NCI-H510A treated with DMSO at 0.1 percent for 48 hours (cell line): ENCODE results near the gene SLC12A6.
A peak's percentile ranks its signal among the peaks of the same experiment; 100 is the strongest.

Source experiments
- DNase-seq: peaks from one replicate; lab custom pipeline; 2025; lab: John Stamatoyannopoulos, UW

The SLC12A6 gene

DNA sequence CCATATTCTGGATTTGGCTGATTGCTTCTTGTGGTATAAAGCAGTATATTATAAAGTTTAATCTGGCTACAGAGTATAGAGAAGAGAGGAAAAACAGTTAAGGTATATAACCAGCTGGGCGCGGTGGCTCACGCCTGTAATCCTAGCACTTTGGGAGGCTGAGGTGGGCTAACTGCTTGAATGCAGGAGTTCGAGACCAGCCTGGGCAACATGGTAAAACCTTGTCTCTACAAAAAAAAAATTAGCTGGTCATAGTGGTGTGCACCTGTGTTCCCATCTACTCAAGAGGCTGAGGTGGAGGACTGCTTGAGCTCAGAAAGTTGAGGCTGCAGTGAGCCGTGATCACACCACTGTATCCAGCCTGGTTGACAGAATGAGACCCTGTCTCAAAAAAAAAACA, 7.3 kb downstream of the SLC12A6 start:
- DNase-seq = no peak

DNA sequence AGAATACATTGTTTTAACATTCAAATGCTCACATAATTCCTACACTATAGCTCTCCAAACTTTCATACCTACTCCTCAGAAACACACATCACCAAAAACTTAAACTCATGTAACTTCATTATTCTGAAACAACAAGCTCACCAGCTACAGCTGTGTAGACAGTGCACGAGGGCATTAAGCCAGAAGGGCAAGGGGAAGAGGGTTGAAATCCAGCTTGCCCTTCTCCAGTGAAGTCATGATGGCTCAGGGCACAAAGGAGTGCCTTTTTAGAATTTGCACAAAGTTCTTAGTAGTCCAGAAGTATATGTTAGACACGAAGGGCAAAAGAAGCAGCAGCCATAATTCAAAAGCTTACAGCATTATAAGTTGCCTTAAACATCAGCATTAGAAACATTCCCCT, 8.6 kb downstream of the SLC12A6 start:
- DNase-seq = no peak

DNA sequence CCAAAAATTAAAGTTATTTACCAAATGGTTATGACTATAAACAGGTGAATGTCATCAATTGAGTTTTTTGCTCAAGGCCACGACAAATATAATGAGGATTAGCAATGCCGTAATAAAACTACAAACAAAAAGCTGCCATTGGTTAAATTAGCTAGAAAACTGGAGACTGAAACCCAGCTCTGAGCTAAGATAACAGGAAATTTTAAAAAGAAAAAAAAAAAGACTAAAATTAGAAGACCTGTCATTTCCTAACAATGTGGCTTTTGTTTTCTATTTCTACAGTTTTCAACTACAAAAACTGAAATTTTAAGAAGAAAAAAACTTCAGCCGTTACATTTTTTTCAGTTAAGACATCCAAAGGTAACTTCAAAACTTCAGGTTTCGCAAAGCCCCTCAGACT, 9.7 kb downstream of the SLC12A6 start:
- no peak for DNase-seq

DNA sequence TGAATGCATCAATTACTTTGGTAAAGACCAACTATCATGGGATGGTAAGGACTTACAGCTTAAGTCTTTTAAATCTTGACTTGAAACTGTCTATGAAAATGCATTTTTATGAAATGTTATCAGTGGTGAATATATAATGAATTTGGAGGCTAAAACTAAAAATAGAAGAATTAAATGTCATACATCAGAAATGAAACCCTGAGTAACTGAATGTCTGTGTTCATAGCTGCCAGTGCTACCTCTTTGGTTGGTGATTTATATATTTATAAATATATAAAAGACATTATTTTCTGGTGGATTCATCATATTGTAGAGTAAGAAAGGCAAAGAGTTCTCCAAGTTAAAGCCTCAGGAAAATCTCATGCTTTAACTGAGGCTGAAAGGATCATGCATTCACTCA, 12.2 kb downstream of the SLC12A6 start:
- DNase-seq = no peak

DNA sequence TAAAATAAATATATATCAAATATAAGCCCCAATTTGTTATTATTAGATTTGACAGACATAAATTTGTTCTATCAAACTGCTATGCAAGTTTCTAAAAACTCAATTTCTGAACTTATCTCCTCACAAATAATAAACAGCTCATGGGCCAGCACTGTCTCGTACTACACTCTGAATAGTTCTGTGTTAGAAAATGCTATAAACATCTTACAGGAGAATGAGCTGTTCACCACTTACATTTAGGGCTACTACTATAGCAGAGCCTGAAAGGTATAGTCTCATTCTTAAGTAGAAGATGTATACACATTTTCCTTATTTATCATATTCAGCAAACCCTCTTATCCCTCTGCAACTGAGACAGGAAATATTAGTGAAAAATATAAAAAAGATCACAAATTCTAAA, 12.6 kb downstream of the SLC12A6 start:
- DNase-seq = no peak

DNA sequence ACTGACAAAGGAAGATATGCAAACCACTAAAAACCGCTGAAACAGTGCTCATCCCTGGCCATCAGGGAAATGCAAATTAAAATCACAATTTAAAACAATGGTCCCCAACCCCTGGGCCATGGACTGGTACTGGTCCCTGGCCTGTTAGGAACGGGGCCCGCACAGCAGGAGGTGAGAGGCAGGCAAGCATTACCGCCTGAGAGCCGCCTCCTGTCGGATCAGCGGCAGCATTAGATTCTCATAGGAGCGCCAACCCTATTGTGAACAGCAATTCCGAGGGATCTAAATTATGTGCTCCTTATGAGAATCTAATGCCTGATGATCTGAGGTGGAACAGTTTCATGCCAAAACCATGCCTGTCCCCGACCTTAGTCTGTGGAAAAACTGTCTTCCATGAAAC, 14.4 kb downstream of the SLC12A6 start:
- DNase-seq = no peak

DNA sequence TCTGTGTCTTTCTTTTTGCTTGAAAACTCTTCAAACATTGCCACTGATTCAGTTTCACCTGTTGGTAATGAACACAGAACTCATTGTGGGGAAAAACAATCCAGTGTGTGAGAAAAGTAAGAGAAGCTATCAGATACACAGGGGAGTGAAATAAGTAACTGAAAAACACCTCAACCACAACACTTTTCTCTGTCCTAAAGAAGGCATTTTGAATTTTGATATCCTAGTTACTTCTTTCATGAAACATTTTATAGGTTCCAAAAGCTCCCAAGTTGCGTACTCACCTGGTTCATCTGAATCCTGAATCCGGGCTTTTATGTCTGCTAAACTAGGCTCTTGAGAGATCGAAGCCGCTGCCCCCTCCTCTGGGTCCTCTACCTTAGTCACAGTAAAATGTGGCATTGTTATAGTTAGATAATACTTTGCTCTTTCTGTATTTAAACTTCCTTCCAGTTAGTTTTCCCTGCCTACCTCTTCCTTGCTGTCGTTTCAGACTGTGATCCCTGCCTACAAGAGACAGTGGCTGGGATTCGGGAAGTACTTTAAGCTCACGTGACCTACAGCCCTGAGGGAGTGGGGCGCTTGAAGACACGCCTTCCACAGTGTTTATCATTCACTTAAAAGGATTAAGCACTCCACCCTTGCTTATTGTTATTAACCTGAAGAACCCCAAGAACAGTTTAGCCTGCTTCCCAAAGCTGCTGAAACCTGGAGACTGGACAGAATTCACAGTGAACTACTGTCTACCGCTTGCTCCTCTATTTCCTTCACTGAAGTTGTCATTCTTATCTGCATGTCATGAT, 19.1 kb downstream of the SLC12A6 start:
- peak; percentile 63 for DNase-seq

DNA sequence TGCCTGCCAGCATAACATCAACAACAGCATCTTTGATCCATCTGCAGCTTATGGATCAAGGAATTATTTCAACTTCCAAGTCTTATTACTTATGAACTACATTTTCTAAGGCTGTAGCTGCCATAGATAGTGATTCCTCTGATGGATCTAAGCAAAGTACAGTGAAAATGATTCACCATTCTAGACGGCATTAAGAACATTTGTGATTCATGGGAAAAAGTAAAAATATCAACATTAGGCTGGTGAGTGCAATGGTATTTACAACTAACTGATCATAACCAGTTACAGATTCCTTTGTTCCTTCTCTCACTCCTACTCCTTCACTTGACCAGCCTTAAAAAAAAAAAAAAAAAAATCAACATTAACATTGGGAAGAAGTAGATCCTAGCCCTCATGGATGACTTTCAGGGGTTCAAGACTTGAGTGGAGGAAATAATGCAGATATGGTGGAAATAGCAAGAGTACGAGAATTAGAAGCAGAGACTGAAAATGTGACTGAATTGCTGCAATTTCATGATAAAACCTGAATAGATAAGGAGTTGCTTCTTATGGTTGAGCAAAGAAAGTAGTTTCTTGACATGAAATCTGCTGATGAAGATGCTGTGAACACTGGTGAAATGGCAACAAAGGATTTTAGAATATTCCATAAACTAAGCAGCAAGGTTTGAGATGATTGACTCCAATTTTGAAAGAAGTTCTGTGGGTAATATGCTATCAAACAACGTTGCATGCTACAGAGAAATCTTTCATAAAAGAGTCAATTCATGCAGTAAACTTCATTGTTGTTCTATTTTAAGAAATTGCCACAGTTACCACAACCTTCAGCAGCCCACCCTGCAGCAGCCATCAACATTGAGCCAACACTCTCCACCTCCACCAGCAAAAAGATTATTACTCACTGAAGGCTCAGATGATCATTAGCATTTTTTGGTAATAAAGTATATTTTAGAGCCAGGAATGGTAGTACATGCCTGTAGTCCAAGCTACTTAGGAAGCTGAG, 22.8 kb downstream of the SLC12A6 start:
- DNase-seq = no peak

DNA sequence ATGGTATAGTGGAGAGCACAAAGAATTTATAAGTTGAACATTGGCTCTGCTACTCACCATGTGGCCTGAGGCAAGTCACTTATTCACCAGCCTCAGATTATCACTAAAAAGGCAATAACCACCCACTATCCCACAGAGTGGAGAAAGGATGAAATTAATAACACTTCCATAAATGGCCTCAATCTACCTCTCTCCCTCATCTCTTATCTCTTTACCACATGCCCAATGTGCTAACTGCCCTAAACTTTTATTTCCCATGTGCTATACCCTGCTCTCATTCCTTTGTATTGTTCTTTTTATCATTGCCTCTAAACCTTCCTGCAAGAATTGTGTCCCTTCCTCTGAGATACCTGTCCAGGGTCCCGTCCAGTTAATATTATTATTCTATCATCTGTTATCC, 26.0 kb downstream of the SLC12A6 start:
- no peak for DNase-seq

DNA sequence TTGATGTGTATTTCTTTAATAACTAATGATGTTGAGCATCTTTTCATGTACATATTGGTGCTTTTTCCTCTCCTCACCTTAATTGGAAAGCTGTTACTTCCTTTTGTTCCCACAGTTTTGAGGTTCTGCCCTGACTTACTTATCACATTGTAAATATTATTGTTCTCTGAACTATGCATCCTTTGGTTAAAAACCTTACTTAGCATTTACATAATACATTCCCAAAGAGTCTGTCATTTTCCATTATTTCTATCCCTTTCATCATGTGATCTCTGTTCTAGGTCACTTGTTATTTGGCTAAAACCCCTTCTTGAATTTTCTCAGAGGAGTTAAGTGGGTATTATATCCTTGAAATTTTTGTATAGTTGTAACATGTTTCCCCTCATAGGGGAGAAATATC, 33.0 kb downstream of the SLC12A6 start:
- no peak for DNase-seq

DNA sequence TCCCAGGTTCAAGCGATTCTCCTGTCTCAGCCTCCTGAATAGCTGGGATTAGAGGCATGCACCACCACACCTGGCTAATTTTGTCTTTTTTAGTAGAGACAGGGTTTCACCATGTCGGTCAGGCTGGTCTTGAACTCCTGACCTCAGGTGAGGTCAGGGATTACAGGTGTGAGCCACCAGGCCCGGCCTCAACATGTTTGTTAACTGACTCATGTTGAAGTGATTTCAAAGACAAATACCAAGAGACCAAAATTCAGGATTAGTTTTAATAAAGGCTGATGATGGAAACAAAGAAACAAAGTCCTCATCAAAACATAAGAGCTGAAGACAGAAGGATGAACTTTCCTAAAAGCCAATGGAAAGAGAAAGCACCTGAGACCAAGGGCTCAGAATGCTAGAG, 36.5 kb downstream of the SLC12A6 start:
- DNase-seq = no peak

DNA sequence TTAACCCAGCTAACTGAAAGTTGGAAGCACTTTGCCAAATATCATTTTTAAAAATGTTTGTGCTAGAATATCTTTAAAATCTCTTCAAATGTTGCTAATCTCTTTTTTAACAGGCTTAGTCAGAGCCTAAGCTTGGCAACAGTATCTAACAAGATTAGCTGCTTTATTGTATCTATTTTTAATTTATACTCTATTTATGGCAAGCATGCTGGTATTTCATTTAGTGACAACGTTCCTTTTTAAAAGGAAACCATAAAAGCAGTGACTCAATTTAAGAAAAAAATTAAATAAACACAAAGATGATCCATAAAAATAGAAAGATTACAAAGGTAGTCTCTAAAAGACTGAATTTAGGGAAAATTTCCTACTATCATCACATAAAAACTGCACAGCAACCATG, 40.5 kb downstream of the SLC12A6 start:
- DNase-seq = no peak

DNA sequence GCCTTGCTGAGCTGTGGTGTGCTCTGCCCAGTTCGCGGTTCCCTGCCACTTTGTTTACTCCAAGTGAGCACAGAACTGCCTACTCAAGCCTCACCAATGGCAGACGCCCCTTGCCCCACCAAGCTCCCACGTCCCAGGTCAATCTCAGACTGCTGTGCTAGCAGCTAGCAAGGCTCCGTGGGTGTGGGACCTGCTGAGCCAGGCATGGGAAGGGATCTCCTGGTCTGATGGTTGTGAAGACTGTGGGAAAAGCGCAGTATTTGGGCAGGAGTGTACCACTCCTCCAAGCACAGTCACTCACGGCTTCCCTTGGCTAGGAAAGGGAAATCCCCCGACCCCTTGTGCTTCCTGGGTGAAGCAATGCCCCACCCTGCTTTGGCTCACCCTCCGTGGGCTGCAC, 45.0 kb downstream of the SLC12A6 start:
- no peak for DNase-seq

DNA sequence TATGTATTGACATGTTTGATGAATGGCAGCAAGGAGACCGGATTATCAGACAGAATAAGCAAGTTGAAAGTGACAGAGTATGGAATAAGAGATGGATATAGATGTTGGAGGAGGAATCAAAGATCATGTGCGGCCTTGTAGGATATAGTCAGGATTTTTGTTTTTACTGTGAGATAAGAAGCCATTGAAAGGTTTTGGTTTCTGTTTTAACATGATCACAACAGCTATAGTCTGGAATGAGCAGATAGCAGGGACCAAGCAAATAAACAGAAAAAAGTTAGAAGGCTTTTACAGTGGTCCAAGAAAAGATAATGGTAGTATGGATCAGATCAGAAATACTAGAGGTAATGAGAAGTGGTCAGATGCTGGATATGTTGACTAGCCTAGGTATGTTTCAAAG, 52.6 kb downstream of the SLC12A6 start:
- no peak for DNase-seq

DNA sequence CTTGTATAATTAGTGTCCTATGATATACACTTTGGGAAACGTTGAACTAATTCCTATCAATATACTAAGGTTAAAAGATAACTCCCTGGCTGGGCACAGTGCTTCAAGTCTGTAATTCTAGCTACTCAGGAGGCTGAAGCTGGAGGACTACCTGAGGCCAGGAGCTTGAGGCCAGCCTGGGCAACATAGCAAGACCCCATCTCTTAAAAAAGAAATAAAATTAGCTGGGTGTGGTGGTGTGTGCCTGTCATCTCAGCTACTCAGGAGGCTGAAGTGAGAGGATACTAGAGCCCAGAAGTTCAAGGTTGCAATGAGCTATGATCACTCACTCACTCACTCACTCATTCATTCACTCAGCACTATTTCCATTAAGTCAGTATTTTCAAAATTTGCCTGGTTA, 55.2 kb downstream of the SLC12A6 start:
- DNase-seq = no peak

DNA sequence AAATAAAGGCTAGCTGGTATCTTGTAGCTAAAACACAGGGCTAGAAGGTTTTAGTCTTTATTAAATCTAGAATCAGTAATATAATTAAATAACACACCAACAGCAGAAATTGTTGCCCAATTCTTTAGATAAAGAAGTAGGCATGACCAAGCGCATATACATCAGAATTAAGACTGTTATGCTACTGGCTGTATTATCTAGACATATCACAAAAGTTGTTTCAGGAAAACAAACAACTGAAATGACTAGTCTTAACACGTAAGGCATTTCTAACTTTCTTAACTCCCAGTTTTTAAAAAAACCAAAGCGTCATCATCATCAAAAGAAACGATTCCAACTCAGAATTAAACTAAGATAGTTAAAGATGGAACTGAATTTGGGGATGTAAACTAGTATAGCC, 57.4 kb downstream of the SLC12A6 start:
- DNase-seq = no peak

DNA sequence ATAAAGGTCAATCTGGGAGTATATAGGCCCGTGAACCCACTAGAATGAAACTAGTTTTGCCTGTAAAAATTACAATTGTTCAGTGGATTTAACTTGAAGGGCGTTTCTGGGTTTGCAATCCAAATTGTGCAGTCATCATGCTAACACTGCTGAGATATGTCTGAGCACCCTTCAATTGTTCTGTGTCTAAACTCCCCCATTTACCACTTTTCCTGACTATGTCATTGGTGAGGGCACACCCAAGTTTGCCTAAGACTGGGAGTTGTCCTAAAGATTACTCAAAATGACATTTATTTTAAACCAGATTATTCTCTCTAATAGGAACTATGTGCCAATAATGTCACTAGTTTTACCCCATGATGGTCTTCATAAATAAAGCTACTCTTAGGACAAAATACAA, 58.2 kb downstream of the SLC12A6 start:
- no peak for DNase-seq

DNA sequence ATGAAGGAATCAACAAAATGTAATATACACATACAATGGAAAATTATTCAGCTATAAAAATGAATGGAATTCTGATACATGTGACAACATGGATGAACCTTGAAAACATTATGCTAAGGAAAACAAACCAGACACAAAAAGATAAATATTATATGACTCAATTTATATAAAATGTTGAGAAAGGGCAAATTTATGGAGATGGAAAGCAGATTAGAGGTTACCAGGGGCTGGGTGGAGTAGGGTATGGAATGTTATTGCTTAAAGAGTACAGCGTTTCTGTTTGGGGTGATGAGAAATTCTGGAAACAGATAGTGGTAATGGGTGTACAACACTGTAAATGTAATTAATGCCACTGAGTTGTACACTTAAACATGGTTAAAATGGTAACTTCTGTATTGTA, 61.9 kb downstream of the SLC12A6 start:
- DNase-seq = no peak

DNA sequence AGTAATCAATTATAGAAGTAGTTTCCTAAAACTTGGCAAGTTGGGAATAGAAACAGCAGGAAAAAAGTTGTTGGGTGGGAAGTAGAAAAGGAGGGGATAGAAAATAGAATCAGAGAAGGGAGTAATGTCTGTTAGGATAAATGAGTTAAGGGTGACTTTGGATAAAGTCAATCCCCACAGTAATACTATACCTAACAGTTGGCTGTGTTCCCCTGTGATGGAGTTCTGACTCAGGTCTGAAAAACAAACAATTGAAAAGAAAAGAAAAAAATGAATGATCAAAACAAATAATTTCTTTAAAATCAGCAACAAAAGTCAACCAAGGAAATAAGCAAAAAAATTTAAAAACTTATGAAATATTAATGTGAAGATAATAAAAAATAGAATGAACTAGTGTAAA, 62.4 kb downstream of the SLC12A6 start:
- no peak for DNase-seq

DNA sequence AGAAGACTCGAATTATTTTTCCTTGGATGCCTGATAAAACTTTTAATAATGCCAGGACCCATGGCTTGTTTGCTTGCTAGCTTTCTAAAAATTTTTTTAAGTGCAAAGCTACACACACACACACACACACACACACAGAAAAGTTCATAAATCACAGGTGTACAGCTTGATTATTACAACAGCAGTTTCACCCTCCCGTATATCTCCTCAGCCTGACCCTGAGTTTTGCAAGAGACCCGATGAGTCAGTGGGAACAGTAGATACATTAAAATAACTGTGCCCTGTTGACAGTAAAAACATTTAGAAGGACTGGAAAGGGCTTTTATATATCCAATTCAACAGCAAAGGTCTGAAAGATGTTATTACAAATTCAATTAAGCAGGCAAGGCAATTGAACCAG, 66.1 kb downstream of the SLC12A6 start:
- no peak for DNase-seq

DNA sequence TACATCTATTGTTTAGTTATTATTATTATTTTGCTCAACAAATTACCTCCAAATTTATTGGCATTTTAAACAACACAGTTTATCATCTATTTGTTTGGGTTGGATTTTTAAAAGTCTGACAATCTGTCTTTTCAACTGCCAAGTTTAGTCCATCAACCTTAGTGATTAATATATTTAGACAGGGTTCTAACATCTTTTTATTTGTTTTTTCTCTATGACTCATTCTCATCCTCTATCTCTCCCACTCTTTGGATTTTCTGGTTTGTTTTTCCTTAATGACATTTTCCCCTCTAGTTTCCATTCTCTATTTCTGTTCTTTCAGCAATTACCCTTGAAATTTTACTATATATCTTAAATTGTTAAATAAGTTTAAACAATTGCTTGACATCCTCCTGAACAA, 70.8 kb downstream of the SLC12A6 start:
- no peak for DNase-seq

DNA sequence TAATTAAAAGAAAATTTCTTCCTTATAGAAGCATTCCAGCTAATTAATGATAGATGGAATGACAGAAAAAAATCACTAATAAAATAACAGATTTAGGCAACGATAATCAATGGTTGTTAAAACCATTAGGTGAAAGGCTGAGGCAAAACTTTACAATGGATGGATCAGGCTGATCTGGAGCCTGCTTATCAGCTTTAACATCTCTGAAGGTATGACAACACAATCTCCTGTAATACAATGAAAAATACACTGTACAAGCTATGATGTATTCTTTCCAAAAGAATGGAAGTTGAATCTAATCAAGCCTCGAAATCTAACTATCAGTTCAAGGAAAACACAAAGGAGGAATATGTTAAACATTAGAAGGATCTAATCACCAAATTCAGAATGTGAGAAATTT, 73.5 kb downstream of the SLC12A6 start:
- no peak for DNase-seq

DNA sequence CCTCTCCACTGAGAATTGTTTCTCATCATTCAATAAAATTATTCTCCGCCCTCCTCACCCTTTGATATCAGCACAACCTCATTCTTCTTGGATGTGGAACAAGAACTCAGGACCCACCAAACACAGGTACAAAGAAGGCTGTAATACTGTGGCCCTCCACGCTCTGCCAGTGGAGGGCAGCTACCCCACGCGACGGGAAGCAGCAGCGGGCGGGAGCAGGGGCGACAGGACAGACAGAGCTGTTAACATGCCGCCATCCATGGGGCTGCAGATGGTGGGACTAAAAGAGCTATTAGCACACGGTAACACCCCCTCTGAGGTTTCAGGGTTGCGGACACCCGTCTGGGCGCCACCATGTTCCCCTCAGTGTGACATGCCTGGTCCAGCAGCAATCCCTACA, 75.2 kb downstream of the SLC12A6 start:
- no peak for DNase-seq
